ENCODE results near the gene RPRM. TPM values are rescaled to one million over a fixed set of nuclear protein-coding genes. Genes with fewer than 3 reads are reported as not detected.
"Not testable (repeated sequence)": the region's sequence is repeated elsewhere in the genome, so short reads cannot be mapped to it uniquely, and the experiment has no call there.

The RPRM gene
- total RNA-seq, 2 donors from 2014 or later = 0.44 TPM; not detected in 1

GRCh38 chr2:153464395-153464794 lies 14.2 kb downstream of the RPRM start:
- DNase-seq (no peak), ATAC-seq (no peak)
- intact Hi-C loops (cut with DNase I) = no loop called here

GRCh38 chr2:153462338-153462859 lies 16.2 kb downstream of the RPRM start:
- DNase-seq (no peak), ATAC-seq (no peak)
- intact Hi-C loops (cut with DNase I) = no loop called here

GRCh38 chr2:153461453-153461852 lies 17.1 kb downstream of the RPRM start:
- no peak for ATAC-seq
- no peak for DNase-seq
- intact Hi-C loops (cut with DNase I) = no loop called here

GRCh38 chr2:153455861-153456260 lies 22.7 kb downstream of the RPRM start:
- ATAC-seq = no peak
- intact Hi-C loops (cut with DNase I) = no loop called here
- no peak for DNase-seq

GRCh38 chr2:153455403-153455802 lies 23.2 kb downstream of the RPRM start:
- no peak for DNase-seq
- intact Hi-C loops (cut with DNase I) = no loop called here
- ATAC-seq = no peak

- no peak for DNase-seq
- intact Hi-C loops (cut with DNase I) = no loop called here
Observed at GRCh38 chr2:153451611-153452010, 27.0 kb downstream of the RPRM start.

GRCh38 chr2:153443106-153443505 lies 35.5 kb downstream of the RPRM start:
- ATAC-seq (no peak), DNase-seq (no peak)
- intact Hi-C loops (cut with DNase I) = no loop called here

More at GRCh38 chr2:153451611-153452010, 27.0 kb downstream of the RPRM start:
- no peak for ATAC-seq

- intact Hi-C loops (cut with DNase I); DNase-seq; ATAC-seq: not testable (repeated sequence)
Observed at GRCh38 chr2:153442616-153443015, 35.9 kb downstream of the RPRM start.

GRCh38 chr2:153440090-153440489 lies 38.5 kb downstream of the RPRM start:
- DNase-seq; ATAC-seq; intact Hi-C loops (cut with DNase I): not testable (repeated sequence)

GRCh38 chr2:153433403-153433802 lies 45.2 kb downstream of the RPRM start:
- DNase-seq = no peak
- no peak for ATAC-seq
- intact Hi-C loops (cut with DNase I) = no loop called here

GRCh38 chr2:153432381-153432780 lies 46.2 kb downstream of the RPRM start:
- ATAC-seq (no peak), DNase-seq (no peak)
- intact Hi-C loops (cut with DNase I) = no loop called here

GRCh38 chr2:153431114-153431513 lies 47.4 kb downstream of the RPRM start:
- no peak for ATAC-seq
- intact Hi-C loops (cut with DNase I) = no loop called here
- no peak for DNase-seq

Data from left cardiac atrium (tissue), 4 donors.